C1 segment of cervical spinal cord (tissue), 14 donors: Measurements from ENCODE around the gene OTUD7B.
A peak's percentile ranks its signal among the peaks of the same experiment; 100 is the strongest.
"Not testable (repeated sequence)": the region's sequence is repeated elsewhere in the genome, so short reads cannot be mapped to it uniquely, and the experiment has no call there.

ENCODE experiments used
- DNase-seq, 14 donors: peaks; one replicate each; lab custom pipeline; 2025; lab: John Stamatoyannopoulos, UW

The OTUD7B gene

DNA sequence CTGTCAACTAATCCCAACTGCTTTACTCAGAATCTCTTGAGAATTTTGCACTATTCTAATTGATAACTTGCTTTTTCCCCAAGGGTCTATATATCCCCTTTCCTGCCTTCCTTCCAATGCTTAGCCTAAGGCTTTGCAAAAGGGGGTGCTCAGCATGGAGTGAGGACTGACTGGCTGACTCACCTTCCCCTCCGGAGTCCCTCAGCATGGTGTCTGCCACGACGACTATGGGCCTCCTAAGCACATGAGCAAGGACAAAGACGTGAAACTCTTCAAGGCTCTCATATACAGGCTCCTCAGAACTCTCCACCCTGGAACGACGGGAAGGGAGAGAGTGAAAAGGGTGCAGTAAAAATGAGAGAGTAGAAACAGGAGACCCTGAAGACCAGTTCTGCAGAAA lies 60.6 kb downstream of the OTUD7B start:
- no peak for DNase-seq

DNA sequence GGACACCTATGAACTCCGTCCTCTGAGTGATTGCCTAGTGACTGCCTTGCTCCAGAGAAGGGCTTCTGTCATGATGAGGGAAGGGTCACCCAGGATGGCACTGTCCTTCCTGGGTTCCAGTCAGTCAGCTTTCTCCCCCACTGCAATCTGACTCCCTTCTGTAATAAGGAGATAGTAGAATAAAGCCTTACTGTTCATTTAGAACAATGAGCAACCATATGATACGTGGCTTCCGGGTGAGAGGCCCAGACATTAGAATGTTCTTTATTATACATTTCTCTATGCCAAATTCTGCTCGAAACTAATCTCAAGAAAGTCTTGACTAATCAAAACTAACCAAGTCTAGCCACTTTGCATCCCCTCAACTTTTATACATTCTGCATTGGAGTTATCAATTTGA lies 65.3 kb downstream of the OTUD7B start:
- peak in 2 of 14 donors; percentile 31 to 52 for DNase-seq

DNA sequence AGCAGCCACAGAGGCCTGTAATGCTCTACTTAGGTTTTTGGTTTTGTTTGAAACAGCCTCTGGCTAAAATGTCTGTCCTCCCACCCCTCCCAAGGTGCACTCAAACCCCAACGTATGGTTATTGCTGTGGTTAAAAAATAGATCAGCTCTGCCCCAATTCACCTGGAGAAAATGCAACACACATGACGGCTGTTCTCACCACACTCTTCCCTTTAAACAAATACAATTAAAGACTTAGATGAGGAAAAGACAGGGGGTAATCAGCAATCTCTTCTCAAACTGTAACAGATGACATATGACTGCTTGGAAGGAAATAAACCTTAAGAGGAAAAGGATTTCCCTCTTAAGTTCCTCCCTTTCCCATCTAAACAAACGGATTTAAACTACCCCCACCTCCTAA lies 67.6 kb downstream of the OTUD7B start:
- no peak for DNase-seq

DNA sequence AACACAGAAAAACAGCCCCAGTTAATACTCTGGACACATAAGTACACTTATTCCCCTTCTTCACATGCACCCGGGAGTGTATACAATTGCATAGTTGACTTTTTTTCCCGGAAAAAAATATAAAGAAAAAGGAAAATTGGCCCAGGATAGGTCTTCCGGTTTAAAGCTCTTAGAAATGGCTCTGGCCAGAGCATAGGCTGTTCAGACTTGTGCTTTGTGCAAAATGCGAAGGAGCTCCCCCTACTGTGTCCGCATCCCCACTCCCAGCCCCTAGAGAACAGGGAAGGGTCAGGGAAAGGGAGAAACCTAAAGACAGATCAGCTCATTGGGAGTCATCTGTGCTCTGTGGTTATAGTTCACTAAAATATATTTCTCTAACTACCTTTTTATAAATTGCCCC lies 68.3 kb downstream of the OTUD7B start:
- DNase-seq, result peak in 2 of 14 donors; percentile 7 to 16

DNA sequence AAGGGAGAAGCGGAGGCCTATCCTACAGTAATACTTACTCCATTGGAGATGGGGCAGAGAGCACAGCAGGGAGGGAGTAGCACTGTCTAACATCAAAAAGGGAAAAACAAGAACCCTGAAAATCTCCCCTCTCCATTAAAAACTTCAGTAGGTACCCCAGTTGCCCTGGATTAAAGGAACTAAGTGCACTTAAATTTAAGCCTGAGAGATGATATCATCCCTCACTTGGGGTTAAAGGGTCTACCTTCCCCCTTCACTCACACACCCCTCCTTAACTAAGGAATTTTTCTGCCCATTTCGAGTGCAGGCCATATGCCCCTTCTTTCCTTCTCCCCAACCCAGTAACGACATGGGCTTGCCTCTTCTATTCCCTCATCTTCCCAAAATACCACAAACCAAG lies 70.1 kb downstream of the OTUD7B start:
- DNase-seq, result no peak

DNA sequence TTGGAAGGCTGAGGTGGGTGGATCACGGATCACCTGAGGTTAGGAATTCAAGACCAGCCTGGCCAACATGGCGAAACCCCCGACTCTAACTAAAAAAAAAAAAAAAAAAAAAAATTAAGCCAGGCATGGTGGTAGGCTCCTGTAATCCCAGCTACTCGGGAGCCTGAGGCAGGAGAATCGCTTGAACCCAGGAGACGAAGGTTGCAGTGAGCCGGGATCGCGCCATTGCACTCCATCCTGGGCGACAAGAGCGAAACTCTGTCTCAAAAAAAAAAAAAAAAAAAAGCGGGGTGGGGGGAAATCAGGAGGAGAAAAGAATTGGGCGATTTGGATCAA lies 71.9 kb downstream of the OTUD7B start:
- DNase-seq, result not testable (repeated sequence)

DNA sequence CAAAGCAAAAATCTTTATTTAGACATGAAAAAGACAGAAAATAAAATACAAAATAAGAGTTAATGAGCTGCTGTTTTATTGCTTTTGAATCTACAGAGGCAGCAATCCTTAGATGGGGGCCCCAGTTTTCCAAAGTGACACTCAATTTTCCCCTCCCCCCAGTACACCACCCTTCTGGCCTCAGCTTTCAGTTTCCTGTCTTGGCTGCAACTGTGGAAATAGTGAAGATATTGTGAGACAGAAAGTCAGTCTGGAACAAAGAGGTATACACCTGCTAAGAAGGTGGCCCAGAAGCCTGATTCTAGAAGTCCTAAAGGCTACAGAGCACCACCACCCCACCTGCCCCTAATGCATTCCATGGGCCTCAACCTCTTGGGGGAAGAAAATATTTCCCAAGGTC lies 72.8 kb downstream of the OTUD7B start:
- no peak for DNase-seq

DNA sequence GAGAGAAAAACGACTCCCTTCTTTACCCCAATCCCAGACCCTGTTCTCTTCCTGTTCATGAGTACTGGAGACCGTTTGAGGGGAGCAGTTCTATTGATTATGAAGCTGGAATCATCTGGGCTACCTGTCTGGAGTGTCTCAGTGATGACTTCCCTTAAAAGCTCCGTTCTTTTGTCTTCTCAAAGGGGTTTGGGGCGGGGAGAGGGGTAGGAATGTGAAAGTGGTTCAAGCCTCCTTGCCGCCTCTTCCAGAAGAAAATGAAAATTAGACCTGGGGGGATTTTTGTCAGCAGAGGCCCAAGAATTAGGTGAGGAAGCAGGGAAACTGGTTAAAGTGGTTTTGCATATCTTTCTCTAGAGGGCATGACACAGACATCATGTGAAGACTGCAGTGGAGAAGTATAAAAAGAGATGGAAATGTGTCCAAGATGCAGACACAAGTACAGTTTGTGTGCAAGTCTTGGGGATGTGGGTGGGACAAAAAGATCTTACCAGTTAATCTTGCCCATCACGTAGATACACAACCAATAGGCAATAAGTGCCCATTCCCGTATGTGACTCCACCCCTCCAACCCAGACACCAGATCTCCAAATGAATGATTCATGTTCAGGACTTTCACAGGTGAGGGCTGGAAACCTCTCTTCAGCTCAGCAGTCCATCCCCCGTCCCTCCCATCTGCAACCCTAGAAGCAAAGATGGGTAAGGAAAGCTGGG lies 73.4 kb downstream of the OTUD7B start:
- DNase-seq, result peak in 1 of 14 donors; percentile 28

DNA sequence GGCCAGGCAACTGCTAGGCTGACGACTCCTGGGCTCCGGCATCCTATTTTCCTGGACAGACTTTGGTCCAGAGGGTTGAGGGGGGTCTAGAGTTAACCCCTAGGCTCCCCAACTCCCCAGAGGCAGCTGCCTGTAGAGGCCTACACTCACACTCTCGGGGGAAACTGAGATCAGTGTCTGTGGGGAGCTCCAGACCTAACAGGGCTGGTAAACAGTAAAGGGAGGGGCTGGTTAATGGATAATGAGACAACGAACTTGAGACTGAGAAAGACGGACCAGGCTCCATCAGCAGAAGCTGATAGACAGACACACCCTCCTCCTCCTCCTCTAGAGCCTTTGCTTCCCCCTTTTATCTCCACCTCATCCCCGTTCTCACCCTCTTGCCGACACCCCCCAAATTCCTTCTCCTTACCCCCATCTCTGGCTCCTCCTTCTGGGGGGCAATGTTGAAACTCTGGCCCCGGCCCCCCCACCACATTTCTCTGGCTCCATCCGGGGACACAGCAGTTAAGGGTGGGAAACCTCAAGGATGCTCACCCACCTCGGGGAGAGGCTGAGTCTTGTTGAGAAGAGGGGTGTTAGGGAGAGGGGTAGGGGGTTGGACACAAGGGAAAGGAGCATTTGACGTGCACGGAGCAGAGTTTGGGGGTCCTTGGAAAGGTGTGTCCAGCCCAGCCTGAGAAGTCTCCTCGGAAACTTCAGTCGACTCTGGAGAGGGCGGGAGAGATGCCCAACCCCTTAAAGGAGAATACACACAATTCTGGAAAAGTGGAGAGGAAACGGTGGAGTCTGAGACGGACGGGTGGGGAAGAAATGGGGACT lies 74.1 kb downstream of the OTUD7B start, which contains the start of gene MTMR11:
TSS of gene MTMR11 (minus strand) at position 710 of the 822 bp plus-strand sequence. CDS start at position 478, 232 bp downstream.
- DNase-seq, result peak in 1 of 14 donors; percentile 25

DNA sequence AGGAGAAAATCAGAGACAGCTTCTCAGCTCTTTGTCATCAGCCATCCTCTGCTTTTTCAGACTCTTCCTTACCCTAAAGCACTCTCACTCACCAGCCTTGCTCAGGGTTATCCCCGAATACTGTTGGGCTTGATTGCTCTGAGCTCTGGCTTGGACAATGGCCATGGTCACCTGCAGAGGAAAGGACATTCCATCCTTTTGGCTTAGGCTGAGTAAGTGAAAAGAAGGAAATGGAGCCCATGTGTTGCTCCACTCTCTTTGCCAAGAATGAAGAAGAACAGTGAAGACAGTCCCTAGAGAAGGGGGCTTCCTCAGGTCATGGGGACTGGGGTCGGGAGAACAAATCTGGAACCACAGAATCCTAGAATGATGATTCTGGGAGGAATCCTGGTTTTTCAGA lies 76.2 kb downstream of the OTUD7B start:
- peak in 1 of 14 donors; percentile 23 for DNase-seq

DNA sequence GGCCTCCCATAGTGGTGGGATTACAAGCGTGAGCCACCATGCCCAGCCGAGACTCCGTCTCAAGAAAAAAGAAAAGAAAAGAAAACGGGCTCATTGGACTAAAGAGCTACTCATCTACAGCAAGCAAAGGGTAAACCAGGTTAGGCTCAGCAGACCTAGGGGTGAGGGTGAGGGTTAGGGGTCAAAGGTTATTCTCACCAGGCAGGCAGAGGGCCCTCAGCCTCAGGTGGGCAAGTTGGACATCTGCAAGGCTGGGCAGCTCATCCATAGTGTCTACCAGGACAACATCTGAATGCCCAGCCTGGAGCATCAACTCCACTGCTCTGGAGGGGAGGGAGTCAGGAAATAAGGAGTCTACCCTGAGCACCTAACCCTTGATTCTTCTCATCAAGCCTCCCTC lies 77.3 kb downstream of the OTUD7B start:
- DNase-seq, result no peak

DNA sequence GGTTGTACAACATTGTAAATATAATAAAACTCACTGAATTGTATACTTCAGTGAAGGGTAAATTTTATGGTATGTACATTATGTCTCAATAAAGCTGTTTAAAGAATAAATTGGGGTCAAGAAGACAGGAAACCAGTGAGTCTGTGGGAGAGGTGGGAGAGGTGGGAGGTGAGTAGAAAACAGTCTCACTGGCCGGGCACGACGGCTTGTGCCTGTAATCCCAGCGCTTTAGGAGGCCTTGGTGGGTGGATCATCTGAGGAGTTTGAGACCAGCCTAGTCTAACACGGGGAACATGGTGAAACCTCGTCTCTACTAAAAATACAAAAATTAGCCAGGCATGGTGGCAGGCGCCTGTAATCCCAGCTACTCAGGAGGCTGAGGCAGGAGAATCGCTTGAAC lies 78.1 kb downstream of the OTUD7B start:
- no peak for DNase-seq

DNA sequence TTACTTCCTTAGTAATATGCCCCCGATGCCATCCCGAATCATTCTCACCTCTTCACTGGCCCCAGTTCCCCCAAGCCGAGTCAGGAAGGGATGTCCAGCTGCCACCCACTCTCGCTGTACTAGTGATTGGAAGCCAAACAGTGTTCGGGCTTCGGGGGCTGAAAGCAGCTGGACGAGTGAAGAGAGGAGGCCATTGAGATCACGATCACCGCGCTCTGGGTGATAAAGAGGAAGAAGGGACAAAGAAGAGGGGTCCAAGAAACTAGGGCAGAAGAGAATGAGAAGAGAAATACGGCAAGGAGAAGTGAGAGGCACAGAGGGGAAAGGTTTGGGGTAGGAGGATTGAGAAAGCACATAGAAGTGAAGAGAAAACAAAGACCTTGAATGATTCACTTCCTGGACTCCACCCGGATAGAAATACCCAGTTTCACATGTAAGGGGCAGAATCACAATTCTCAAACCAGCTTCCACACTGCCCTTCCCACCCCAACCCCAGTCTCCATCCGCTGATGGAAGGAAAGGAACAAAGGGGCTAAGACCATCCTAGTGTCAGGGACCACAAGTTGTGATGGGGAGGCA lies 79.2 kb downstream of the OTUD7B start:
- DNase-seq, result no peak

DNA sequence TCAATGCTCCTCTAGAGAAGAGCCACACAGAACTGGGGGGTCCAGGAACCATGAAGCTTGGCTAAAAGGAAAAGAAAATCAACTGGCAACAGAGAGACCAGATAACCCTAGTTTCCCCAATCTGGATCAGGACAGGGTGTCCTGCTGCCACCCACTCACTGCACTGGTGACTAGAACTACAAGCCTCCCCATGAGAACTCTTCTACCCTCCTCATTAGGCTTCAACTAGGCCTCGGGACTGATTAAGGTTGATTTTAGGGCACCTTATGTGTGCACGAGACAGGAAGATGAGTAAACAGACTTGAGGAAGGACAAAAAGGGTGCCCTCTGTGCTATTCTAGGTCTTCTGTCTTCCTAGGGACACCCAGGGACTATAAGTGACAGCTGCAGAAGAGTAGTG lies 80.7 kb downstream of the OTUD7B start:
- no peak for DNase-seq

DNA sequence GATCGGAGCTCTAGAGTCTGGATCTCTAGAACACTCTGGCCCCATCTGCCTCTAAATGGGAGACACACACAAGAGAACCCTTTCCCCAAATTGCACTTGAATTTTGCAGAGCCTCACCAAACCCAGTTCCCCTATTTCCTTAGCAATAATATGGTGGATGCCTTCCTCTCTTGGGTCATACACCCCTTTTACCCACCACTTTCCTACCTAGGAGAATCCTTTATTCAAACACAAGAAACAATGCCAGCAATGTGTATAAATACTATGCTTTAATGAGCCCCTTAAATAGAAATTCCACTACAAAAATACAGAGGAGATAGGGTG lies 82.2 kb downstream of the OTUD7B start:
- no peak for DNase-seq

DNA sequence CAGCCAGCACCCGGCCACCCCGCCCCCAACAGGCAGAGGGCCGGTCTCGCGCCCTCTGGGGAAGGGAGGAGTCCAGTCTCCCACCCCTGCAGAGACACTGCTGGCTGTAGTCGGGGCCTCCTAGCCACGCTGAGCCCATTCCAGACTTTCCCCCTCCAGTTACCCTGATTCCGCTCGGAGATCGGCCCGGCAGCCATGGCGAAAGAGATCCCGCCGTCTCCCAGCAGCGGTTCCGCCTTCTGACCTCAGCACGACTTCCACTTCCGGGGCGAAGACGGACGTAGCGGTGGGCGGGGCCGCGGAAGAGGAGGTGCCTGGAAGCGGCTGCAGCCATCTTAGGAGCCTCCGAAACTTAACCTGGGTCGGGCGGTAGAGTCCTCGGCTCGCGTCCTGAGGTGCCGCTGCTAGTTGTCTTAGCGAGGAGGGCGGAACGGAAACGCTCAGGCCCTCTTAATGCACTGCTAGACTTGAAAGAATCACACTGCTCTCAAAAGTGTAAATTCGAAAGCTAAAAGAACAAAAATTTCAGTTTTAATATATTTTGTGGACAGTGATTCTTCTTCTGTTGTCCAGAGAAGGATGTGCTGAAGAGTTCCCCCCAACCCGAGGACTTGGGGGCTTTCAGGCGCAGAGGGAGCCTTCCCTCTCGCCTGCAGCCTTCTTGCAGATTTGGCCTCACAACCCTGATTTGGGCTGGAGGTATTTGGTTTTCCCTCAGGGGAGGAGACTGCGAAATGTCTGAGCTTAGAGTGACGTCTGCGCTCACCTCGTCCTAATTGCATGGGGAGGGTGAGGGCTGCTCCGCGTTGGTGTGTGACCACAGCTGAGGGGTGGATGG lies 82.7 kb downstream of the OTUD7B start, which contains the start of gene SF3B4:
TSS of gene SF3B4 (minus strand) at position 241 of the 838 bp plus-strand sequence. CDS start at position 197, 44 bp downstream.
- DNase-seq, result peak; percentile 37 to 95 (median 92)

DNA sequence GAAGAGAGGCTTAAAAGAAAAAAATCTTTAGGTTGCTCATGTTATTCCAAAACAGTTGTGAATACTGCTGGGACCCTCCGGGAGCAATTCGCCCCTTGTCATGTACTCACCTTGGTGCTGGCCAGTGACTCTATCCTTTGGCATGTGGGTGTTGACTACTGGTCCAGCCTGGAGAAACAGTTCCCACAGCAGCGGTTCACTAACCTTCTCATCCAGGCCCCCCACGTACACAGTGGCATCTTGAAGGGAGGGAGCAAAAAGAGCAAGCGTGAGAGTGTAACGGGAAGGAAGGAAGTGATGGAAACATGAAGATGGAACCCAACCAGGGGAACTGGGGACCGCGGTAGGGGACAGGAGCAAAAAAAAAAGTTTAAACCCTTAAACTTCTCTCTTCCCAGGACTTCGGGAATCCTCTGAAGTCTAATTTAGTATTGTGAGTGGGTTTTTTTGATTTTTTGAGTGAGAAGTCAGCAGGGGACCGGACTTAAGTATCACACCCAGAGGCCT lies 83.4 kb downstream of the OTUD7B start:
- no peak for DNase-seq

DNA sequence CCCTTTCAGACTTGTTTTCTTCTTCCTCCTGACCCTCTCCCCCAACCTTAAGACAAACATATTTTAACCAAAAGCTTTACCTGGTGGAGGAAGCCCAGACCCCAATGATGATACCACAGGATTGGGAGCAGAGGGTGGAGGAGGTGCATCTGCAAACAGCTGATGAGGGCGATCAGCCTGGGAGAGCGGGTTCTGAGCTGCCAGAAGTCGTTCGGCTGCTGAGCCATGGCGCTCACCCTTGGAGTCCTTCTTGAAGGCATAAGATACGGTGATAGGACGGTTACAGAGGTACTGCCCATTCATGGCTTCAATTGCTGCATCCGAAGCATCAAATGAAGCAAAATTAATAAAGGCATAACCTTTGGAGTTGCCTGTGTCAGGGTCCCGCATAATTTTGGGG lies 84.2 kb downstream of the OTUD7B start:
- DNase-seq, result no peak

DNA sequence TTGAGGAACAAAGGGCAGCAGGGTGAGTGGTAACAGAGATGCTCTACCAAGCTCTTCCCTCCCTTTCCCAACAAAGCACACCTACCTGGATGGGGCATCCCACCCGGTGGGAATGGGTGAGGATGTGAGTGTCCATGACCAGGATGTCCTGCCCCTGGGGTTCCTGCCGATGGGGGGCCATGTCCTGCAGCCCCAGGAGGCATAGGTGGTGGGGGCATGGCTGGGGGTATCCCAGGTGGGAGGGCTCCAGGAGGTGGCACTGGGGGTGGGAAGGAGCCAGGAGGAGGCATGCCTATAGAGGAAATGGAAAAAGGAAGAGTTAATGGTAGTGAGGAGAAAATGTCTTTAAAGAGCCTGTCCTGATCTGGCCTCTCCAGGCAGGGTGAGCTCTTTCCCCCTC lies 84.8 kb downstream of the OTUD7B start:
- no peak for DNase-seq

DNA sequence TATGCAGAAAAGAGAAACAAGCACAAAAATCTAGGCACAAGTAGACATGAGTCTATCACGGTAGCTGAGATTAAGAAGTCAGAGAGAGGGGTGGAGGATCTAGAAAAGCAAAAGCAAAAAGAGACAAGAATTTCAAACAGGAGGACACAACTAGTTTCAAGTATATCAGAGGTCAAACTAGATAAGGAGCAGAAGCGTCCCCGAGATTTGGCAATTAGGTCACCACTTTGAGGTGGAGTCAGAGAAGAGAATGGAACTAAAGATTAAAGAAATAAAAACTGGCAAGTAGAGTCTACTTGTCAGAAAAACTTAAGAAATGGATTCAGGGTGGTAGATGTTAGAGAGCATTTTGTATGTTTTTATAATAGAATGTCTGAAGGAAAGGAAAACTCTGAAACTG lies 85.2 kb downstream of the OTUD7B start:
- DNase-seq, result no peak

DNA sequence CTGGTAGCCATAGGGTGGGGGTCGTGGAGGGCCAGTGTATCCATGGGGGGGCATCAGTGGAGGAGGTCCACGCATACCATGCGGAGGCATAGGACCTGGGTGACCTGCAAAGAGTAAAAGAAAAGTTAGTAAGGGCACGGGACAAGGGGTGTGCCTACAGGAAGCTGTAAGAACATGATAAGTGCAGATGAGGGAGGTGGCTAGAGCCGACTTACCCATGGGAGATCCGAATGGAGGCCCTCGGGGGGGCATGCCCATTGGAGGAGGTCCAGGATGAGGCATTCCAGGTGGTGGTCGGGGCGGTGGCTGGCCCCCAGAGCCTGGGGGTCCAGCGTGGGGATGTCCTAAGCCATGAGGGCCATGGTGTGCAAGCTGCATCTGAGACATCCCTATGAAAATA lies 86.9 kb downstream of the OTUD7B start:
- DNase-seq, result no peak
